D721Med (cell line): ENCODE results near the gene ARMC10.
"Not testable (repeated sequence)": the region's sequence is repeated elsewhere in the genome, so short reads cannot be mapped to it uniquely, and the experiment has no call there.

Experiments used
- DNase-seq: peaks from one replicate; pipeline ENCODE4 v3.0.0; 2011; ENCODE audit warnings: low spot score; ENCODE audit not compliant: insufficient read length
- FAIRE-seq: peaks from 2 replicates; lab custom pipeline; 2011; peaks lifted over from hg19 to GRCh38; lab: Jason Lieb, UNC
- TF ChIP-seq, protein P1 (sequence below): IDR thresholded peaks from 2 replicates; pipeline ENCODE4 v1.5.1; 2012; ENCODE audit warnings: mild to moderate bottlenecking, control low read depth; ENCODE audit not compliant: insufficient read depth; ENCODE audit errors: missing control alignments

ARMC10 gene

DNA sequence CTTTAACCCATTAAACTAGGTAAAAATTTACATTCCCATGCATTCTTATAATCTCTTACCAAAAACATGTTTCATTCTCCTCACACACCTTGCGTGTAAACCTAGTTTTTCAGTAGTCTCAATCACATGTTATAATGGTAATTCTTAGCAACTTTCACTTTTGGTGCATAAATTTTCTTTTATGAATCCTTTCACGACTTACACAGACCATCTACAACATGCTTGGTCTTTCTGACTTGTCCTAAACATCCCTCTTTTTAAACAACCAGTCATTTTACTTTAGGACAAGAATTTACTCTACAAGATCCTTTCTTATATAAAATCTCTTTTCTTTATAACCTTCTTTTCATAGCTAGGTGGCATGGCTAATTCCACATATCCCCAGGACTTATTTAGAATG, 26.1 kb upstream of the ARMC10 start:
- no peak for DNase-seq
- FAIRE-seq: no peak
- TF ChIP-seq, protein P1, sequence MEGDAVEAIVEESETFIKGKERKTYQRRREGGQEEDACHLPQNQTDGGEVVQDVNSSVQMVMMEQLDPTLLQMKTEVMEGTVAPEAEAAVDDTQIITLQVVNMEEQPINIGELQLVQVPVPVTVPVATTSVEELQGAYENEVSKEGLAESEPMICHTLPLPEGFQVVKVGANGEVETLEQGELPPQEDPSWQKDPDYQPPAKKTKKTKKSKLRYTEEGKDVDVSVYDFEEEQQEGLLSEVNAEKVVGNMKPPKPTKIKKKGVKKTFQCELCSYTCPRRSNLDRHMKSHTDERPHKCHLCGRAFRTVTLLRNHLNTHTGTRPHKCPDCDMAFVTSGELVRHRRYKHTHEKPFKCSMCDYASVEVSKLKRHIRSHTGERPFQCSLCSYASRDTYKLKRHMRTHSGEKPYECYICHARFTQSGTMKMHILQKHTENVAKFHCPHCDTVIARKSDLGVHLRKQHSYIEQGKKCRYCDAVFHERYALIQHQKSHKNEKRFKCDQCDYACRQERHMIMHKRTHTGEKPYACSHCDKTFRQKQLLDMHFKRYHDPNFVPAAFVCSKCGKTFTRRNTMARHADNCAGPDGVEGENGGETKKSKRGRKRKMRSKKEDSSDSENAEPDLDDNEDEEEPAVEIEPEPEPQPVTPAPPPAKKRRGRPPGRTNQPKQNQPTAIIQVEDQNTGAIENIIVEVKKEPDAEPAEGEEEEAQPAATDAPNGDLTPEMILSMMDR: no peak

GRCh38 chr7:103051519-103051918, 23.4 kb upstream of the ARMC10 start:
- FAIRE-seq: no peak

GRCh38 chr7:103056006-103056405, 18.9 kb upstream of the ARMC10 start:
- not testable (repeated sequence) for DNase-seq, FAIRE-seq

More at GRCh38 chr7:103051519-103051918, 23.4 kb upstream of the ARMC10 start:
- TF ChIP-seq, protein P1: no peak
- no peak for DNase-seq

DNA sequence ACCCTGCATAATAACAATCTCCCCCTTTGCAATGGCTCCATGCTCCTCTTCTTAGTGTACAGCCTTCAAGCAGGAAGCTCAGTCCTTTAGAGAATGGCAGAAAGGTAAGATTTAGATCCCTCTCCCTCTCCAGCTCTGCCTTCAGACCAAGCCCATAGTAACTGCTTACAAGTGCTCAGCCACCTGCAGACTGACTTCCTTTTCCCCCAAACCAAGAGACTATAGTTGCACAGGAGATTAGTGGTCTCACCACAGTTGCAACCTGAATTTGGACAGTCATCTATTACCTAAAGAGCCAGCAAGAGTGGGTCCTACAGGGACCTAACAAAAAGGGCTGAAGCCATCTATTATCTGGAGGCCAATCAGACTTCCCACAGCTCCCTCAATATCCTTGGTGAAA, 16.8 kb upstream of the ARMC10 start:
- FAIRE-seq (no peak), DNase-seq (no peak)
- TF ChIP-seq, protein P1: no peak

DNA sequence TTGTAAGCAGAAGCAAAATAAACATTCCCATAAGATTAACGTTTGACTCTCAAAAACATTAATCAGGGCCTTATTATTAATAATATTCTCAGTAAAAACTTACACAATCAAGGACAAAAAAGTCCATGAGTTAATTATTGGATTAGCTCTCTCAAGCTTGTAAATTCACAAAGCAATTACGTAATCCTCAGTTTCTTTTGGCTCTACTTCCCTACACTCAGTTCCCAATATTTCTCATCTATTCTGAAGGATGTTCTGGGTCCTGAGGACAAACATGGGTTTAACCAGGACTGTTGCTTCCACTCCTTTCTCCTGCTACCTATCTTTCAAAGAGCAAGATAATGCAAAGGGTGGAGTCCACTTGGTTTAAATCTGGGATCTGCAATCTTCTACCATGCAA, 15.5 kb upstream of the ARMC10 start:
- TF ChIP-seq, protein P1: no peak
- DNase-seq (no peak), FAIRE-seq (peak; percentile 64)

- TF ChIP-seq, protein P1: no peak
- FAIRE-seq: no peak
- DNase-seq: no peak
Observed at GRCh38 chr7:103063895-103064294, 11.0 kb upstream of the ARMC10 start.

DNA sequence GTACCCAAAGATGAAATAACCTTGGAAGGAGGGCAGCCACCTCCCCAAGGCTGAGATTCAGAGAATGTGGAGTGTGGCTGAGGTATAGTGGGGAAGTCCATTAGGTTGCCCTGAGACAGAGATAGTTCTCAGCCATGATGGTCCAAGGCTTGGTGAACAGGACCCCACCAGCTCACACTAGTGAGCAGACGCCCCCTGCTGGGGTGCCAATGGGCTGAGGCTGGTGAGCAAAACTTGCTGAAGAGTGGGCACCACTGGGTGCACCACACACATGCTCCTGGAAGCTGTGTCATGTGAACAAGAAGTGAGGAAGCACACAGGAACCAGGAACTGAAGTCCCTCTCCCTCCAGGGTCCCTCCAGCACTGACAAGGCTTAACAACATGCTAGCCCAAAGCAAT, 9.3 kb upstream of the ARMC10 start:
- FAIRE-seq: no peak
- no peak for DNase-seq

More for the DNA sequence above, 9.3 kb upstream of the ARMC10 start:
- TF ChIP-seq, protein P1: peak; percentile 50
